Measurements from ENCODE around the gene MAN1C1. TPM values are rescaled to one million over a fixed set of nuclear protein-coding genes. Genes with fewer than 3 reads are reported as not detected.

Gene MAN1C1
- total RNA-seq, 1 experiment from 2014 or later: 16.8 TPM

- POLR2A ChIA-PET: interaction anchor here (0.9 kb wide), 1 partner anchor 11 kb away, joined by 3 read pairs; no protein-coding TSS in a partner anchor
- DNase-seq (ENCODE audit: low spot score) (no peak), ATAC-seq (peak; percentile 14; the same call in 1 of the 2 replicates)
- Mint-ChIP-seq H3K4me1 (peaks cover 29% of the 10 kb centered on the region), H3K27ac (no peak overlapping the region), H3K4me3 (no peak overlapping the region), H3K36me3 (no peaks in the 10 kb centered on the region), H3K9me3 (no peaks in the 10 kb centered on the region), H3K27me3 (ENCODE audit: low read depth) (no peaks in the 10 kb centered on the region)
- TF ChIP-seq GABPB1 (CRISPR knock-in tag; IDR thresholded peaks at IDR 0.05) (no peak), JAZF1 (CRISPR knock-in tag; IDR thresholded peaks at IDR 0.05) (no peak), OVOL2 (CRISPR knock-in tag; IDR thresholded peaks at IDR 0.05; ENCODE audit: borderline replicate concordance) (no peak), ATF3 (CRISPR knock-in tag; conservative IDR thresholded peaks at IDR 0.05) (no peak), ZNF416 (CRISPR knock-in tag; IDR thresholded peaks at IDR 0.05) (no peak), ZBTB43 (CRISPR knock-in tag; IDR thresholded peaks at IDR 0.05) (no peak), FOXK1 (CRISPR knock-in tag; IDR thresholded peaks at IDR 0.05) (no peak), SMAD3 (CRISPR knock-in tag; IDR thresholded peaks at IDR 0.05; ENCODE audit: borderline replicate concordance) (no peak), SOX15 (CRISPR knock-in tag; IDR thresholded peaks at IDR 0.05) (no peak), ZNF263 (CRISPR knock-in tag; IDR thresholded peaks at IDR 0.05; ENCODE audit: low read depth) (no peak), ZMAT4 (CRISPR knock-in tag; IDR thresholded peaks at IDR 0.05) (no peak), TEAD1 (CRISPR knock-in tag; IDR thresholded peaks at IDR 0.05) (no peak), ELF4 (CRISPR knock-in tag; IDR thresholded peaks at IDR 0.05; ENCODE audit: low read depth) (no peak)
- CTCF ChIA-PET: interaction anchor here (0.6 to 3.9 kb wide), 17 partner anchors 10 to 239 kb away, joined by 3 to 20 read pairs (median 5); partner anchors contain the start of gene SELENON
Measured at GRCh38 chr1:25758466-25759070, 142.0 kb downstream of the MAN1C1 start.

GRCh38 chr1:25760122-25760719, 143.6 kb downstream of the MAN1C1 start:
- no peak for ATAC-seq
- no peak for TF ChIP-seq USF2 (CRISPR knock-in tag; IDR thresholded peaks at IDR 0.05)
- Mint-ChIP-seq H3K9me3 (no peaks in the 10 kb centered on the region), H3K36me3 (no peaks in the 10 kb centered on the region), H3K4me1 (peaks cover 29% of the 10 kb centered on the region), H3K27me3 (ENCODE audit: low read depth) (no peaks in the 10 kb centered on the region), H3K4me3 (no peak overlapping the region), H3K27ac (no peak overlapping the region)
- CTCF ChIA-PET: interaction anchor here (0.8 to 3.9 kb wide), 8 partner anchors 16 to 242 kb away, joined by 3 to 20 read pairs (median 10); no protein-coding TSS in a partner anchor
- DNase-seq (ENCODE audit: low spot score): no peak
- POLR2A ChIA-PET: no interaction called here

- CTCF ChIA-PET: interaction anchor here (3.2 to 3.9 kb wide), 2 partner anchors 37 to 142 kb away, joined by 12 to 20 read pairs; no protein-coding TSS in a partner anchor
- Mint-ChIP-seq H3K9me3 (no peaks in the 10 kb centered on the region), H3K36me3 (no peaks in the 10 kb centered on the region), H3K27ac (no peak overlapping the region), H3K4me3 (no peak overlapping the region), H3K4me1 (peaks cover 34% of the 10 kb centered on the region), H3K27me3 (ENCODE audit: low read depth) (no peaks in the 10 kb centered on the region)
- TF ChIP-seq MXD4 (CRISPR knock-in tag; IDR thresholded peaks at IDR 0.05; ENCODE audit: borderline replicate concordance) (no peak), ESRRA (CRISPR knock-in tag; IDR thresholded peaks at IDR 0.05; ENCODE audit: borderline replicate concordance) (no peak), ATF6 (CRISPR knock-in tag; IDR thresholded peaks at IDR 0.05) (no peak), ZNF232 (CRISPR knock-in tag; IDR thresholded peaks at IDR 0.05) (no peak), CDX4 (CRISPR knock-in tag; IDR thresholded peaks at IDR 0.05; ENCODE audit: borderline replicate concordance) (no peak), ZNF671 (CRISPR knock-in tag; IDR thresholded peaks at IDR 0.05) (no peak), NR1H2 (CRISPR knock-in tag; IDR thresholded peaks at IDR 0.05) (no peak), ZNF121 (CRISPR knock-in tag; IDR thresholded peaks at IDR 0.05) (no peak), SMAD4 (CRISPR knock-in tag; IDR thresholded peaks at IDR 0.05) (no peak)
- DNase-seq (ENCODE audit: low spot score): no peak
- POLR2A ChIA-PET: no interaction called here
- no peak for ATAC-seq
Measured at GRCh38 chr1:25760871-25761270, 144.3 kb downstream of the MAN1C1 start.

Data from WTC11 (cell line).